HepG2 (cell line): Measurements from ENCODE around the gene TFEB. TPM values are rescaled to one million over a fixed set of nuclear protein-coding genes. Genes with fewer than 3 reads are reported as not detected.
A peak's percentile ranks its signal among the peaks of the same experiment; 100 is the strongest.

ENCODE experiments used
- ATRX ChIP-seq: sonication (generic); formaldehyde crosslinking; IDR thresholded peaks from 2 replicates; pipeline ENCODE4 v1.4.0; 2020; ENCODE audit warnings: missing genetic modification reagents, borderline replicate concordance
- CAMTA2 ChIP-seq: sonication (generic); formaldehyde crosslinking; IDR thresholded peaks from 2 replicates; pipeline ENCODE4 v1.4.0; 2020; ENCODE audit warnings: mild to moderate bottlenecking, missing genetic modification reagents, borderline replicate concordance
- CREB1 ChIP-seq, 2 experiments: fragments of 450-650 bp in 1 of 2; IDR thresholded peaks; 2 replicates each; pipeline ENCODE4 v1.6.1; 2016 to 2017; ENCODE audit warnings: control low read depth in 1 of 2, mild to moderate bottlenecking in 1 of 2, missing compliant biosample characterization in 1 of 2, missing genetic modification characterization in 1 of 2
- MAFG ChIP-seq: sonication (generic); formaldehyde crosslinking; IDR thresholded peaks from 2 replicates; pipeline ENCODE4 v1.5.1; 2020; ENCODE audit warnings: mild to moderate bottlenecking, missing genetic modification reagents
- TOE1 ChIP-seq: sonication (generic); formaldehyde crosslinking; IDR thresholded peaks from 2 replicates; pipeline ENCODE4 v1.4.0; 2020; ENCODE audit warnings: mild to moderate bottlenecking, missing genetic modification reagents
- ZBTB7B ChIP-seq: sonication (generic); formaldehyde crosslinking; IDR thresholded peaks from 2 replicates; pipeline ENCODE4 v1.4.0; 2020; ENCODE audit warnings: missing genetic modification reagents
- ZNF350 ChIP-seq: sonication (generic); formaldehyde crosslinking; IDR thresholded peaks from 2 replicates; pipeline ENCODE4 v1.4.0; 2020; ENCODE audit warnings: mild to moderate bottlenecking, low read depth, missing genetic modification reagents, borderline replicate concordance
- polyA plus RNA-seq, 8 experiments: library from polyadenylated mRNA; depleted of rRNA in 3 of 8; stranded (reverse) in 7 of 8; unstranded in 1 of 8; fragments of >200 nt; fragmentation: Illumina TruSeq in 4 of 8; extraction: Trizol in 4 of 8; gene quantifications; 2 replicates each; pipeline versions ENCODE4 v1.2.1 to v1.2.3, GENCODE V29; 2011 to 2016; ENCODE audit warnings: low read depth in 4 of 8, missing spikeins in 1 of 8, mixed read lengths in 1 of 8; ENCODE audit not compliant: insufficient read depth in 1 of 8
- total RNA-seq, 5 experiments: library from RNA; depleted of rRNA; stranded (reverse); fragments of >200 nt; fragmentation: Illumina TruSeq; extraction: Trizol; gene quantifications; 2 replicates each; pipeline ENCODE4 v1.2.3, GENCODE V29; 2016; ENCODE audit warnings: low read depth in 1 of 5
- TF ChIP-seq, protein P1 (sequence below): sonication (generic); formaldehyde crosslinking; IDR thresholded peaks from 2 replicates; pipeline ENCODE4 v1.5.0; 2020; ENCODE audit warnings: mild to moderate bottlenecking, missing genetic modification reagents
- TF ChIP-seq, protein P2 (sequence below): sonication (generic); formaldehyde crosslinking; IDR thresholded peaks from 2 replicates; pipeline ENCODE4 v1.4.0; 2020; ENCODE audit warnings: missing genetic modification reagents, mild to moderate bottlenecking, borderline replicate concordance
- TF ChIP-seq, protein P3 (sequence below): sonication (generic); formaldehyde crosslinking; IDR thresholded peaks from 2 replicates; pipeline ENCODE4 v1.8.1; 2023; ENCODE audit warnings: mild to moderate bottlenecking, inconsistent platforms, moderate library complexity, missing genetic modification reagents, borderline replicate concordance
- TF ChIP-seq, protein P4 (sequence below): sonication (generic); formaldehyde crosslinking; IDR thresholded peaks from 2 replicates; pipeline ENCODE4 v1.5.1; 2020; ENCODE audit warnings: mild to moderate bottlenecking, missing genetic modification reagents

TFEB gene
- total and polyA plus RNA-seq, 2 of the 13 experiments (the other 11 are each of a cell fraction or from before 2014, with no cell fraction given), result 13.3 to 18.7 TPM

DNA sequence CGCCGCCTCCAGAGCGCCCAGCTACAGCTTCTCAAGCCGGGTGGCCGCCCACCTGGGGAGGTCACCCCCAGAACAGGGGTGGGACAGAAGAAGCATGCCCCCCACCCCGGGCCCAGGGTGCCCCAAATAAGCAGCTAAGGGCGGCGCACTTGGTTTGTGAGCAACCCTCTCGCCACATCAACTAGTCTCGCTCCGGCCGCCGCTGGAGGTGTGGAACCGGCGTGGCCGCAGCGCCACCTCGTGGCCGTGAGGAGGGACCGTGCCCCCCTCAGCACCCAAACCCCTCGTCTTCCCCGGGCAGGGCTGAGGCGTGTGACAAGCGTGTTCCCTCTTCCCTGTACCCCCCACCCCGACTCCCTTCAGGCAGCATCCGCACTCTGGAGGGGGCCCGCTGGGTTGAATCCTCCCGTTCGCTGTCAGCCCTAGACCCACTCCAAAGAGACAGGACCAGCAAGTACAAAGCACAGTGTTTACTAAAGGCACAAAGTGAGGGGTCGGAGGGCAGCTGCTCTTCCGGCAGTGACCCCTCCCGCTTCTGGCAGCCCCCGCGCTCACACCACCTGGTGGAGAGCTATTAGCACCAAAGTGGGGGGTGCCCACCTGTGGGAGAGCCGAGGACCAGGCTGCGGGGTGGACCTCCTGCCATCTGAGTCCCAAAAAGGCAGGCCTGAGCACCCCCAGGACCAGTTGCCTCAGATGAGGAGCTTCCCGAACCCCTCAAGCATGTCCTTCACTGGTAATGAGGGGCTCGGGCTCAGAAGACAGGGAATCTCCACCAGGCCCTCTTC lies 51.7 kb downstream of the TFEB start (continued):
- TF ChIP-seq, protein P1, sequence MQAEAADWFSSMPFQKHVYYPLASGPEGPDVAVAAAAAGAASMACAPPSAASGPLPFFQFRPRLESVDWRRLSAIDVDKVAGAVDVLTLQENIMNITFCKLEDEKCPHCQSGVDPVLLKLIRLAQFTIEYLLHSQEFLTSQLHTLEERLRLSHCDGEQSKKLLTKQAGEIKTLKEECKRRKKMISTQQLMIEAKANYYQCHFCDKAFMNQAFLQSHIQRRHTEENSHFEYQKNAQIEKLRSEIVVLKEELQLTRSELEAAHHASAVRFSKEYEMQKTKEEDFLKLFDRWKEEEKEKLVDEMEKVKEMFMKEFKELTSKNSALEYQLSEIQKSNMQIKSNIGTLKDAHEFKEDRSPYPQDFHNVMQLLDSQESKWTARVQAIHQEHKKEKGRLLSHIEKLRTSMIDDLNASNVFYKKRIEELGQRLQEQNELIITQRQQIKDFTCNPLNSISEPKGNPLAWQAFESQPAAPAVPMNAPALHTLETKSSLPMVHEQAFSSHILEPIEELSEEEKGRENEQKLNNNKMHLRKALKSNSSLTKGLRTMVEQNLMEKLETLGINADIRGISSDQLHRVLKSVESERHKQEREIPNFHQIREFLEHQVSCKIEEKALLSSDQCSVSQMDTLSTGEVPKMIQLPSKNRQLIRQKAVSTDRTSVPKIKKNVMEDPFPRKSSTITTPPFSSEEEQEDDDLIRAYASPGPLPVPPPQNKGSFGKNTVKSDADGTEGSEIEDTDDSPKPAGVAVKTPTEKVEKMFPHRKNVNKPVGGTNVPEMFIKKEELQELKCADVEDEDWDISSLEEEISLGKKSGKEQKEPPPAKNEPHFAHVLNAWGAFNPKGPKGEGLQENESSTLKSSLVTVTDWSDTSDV (CRISPR knock-in tag), result 0 out of 2 replicates have a peak, but pooled peaks have one; percentile 89
- TF ChIP-seq, protein P2, sequence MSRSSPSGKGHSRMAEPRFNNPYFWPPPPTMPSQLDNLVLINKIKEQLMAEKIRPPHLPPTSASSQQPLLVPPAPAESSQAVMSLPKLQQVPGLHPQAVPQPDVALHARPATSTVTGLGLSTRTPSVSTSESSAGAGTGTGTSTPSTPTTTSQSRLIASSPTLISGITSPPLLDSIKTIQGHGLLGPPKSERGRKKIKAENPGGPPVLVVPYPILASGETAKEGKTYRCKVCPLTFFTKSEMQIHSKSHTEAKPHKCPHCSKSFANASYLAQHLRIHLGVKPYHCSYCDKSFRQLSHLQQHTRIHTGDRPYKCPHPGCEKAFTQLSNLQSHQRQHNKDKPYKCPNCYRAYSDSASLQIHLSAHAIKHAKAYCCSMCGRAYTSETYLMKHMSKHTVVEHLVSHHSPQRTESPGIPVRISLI (CRISPR knock-in tag), result no peak
- peak; percentile 84 for TF ChIP-seq ZBTB7B
- TF ChIP-seq MAFG (CRISPR knock-in tag), result no peak
- TF ChIP-seq TOE1 (CRISPR knock-in tag), result no peak
- no peak for TF ChIP-seq CREB1 (IDR thresholded peaks at IDR 0.05)
- TF ChIP-seq CREB1 (CRISPR knock-in tag; IDR thresholded peaks at IDR 0.05), result no peak
- TF ChIP-seq, protein P3, sequence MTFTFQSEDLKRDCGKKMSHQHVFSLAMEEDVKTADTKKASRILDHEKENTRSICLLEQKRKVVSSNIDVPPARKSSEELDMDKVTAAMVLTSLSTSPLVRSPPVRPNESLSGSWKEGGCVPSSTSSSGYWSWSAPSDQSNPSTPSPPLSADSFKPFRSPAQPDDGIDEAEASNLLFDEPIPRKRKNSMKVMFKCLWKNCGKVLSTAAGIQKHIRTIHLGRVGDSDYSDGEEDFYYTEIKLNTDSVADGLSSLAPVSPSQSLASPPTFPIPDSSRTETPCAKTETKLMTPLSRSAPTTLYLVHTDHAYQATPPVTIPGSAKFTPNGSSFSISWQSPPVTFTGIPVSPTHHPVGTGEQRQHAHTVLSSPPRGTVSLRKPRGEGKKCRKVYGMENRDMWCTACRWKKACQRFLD (CRISPR knock-in tag), result no peak
- TF ChIP-seq, protein P4, sequence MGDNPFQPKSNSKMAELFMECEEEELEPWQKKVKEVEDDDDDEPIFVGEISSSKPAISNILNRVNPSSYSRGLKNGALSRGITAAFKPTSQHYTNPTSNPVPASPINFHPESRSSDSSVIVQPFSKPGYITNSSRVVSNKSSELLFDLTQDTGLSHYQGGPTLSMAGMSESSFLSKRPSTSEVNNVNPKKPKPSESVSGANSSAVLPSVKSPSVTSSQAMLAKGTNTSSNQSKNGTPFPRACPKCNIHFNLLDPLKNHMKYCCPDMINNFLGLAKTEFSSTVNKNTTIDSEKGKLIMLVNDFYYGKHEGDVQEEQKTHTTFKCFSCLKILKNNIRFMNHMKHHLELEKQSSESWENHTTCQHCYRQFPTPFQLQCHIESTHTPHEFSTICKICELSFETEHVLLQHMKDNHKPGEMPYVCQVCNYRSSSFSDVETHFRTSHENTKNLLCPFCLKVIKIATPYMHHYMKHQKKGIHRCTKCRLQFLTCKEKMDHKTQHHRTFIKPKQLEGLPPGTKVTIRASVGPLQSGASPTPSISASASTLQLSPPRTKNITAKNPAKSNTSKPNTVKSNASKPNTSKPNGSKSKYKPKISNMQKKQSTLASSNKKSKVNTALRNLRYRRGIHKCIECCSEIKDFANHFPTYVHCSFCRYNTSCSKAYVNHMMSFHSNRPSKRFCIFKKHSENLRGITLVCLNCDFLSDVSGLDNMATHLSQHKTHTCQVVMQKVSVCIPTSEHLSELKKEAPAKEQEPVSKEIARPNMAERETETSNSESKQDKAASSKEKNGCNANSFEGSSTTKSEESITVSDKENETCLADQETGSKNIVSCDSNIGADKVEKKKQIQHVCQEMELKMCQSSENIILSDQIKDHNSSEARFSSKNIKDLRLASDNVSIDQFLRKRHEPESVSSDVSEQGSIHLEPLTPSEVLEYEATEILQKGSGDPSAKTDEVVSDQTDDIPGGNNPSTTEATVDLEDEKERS, result no peak
- no peak for TF ChIP-seq ATRX (CRISPR knock-in tag)
- peak; percentile 65; the same call in 1 of the 2 replicates for TF ChIP-seq ZNF350 (CRISPR knock-in tag)
- TF ChIP-seq CAMTA2 (CRISPR knock-in tag), result 0 out of 2 replicates have a peak, but pooled peaks have one; percentile 66
